MM.1S (cell line): ENCODE data around the gene ODC1.

Experiments
- CTCF ChIP-seq: fragments of 300-600 bp; sonication (generic); IDR thresholded peaks from 2 replicates; pipeline ENCODE4 v1.5.1; 2016; ENCODE audit warnings: antibody characterized with exemption, low read length, mixed read lengths
- EZH2phosphoT487 ChIP-seq: fragments of 300-600 bp; sonication (generic); IDR thresholded peaks from 2 replicates; pipeline ENCODE4 v1.6.1; 2018; ENCODE audit warnings: antibody characterized with exemption, low read length

GRCh38 chr2:10490806-10491291 is 42.7 kb upstream of the ODC1 start:
- no peak for TF ChIP-seq CTCF
- no peak for TF ChIP-seq EZH2phosphoT487
